IPS-18c (cell line): ENCODE data around the gene QRICH2.
"Not testable (repeated sequence)": the region's sequence is repeated elsewhere in the genome, so short reads cannot be mapped to it uniquely, and the experiment has no call there.

Source experiments
- H3K4me3 ChIP-seq: 2 replicates; pipeline ENCODE4 v1.7.0; 2013; ENCODE audit warnings: low read depth, mild to moderate bottlenecking, low read length, moderate library complexity; ENCODE audit not compliant: insufficient read depth
- H3K9me3 ChIP-seq: one replicate; pipeline ENCODE4 v1.6.1; 2013; ENCODE audit warnings: mild to moderate bottlenecking, low read length, moderate library complexity; ENCODE audit not compliant: control insufficient read depth, insufficient read depth

QRICH2 gene

DNA sequence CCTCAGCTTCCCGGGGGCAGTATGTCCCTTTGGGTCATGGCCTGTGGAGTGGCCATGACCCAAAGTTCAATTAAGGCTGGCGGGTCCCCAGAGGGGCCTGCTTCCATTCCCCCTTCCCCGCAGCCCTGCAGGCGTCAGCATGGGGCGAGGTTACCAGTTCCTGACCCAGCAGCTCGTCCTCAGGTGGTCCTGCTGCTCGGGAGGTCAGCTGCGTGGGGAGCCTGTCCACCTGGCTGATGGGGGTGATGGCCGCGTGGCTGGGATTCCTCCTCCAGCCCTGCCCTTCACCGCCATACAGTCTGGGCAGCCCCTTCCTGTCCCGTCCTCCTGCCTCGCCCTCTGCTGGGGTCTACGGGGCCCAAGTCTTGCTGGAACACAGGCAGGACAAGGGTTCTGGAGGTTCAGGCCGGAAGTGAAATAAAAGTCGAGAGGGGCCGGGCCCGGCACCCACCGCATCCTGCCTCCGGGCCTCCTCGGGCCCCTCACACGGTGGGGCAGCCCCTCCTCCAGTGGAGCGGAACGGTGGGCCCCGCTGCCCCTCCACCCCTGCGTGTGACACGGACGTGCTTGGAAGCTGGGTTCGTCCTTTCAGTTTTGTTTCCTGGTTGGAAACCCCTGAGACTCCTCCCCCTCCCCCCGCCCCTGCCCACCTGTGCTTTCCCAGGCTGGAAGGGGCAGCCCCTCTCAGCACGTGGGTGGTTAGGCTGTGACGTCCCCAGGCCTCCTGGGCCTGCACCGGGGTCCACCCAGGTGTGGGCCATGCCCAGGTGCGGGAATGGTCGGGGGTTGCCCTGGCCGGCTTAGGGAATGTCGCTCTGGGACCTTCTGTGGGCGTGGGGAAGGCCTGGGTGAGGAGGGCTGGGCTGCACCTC, 36.2 kb downstream of the QRICH2 start:
- Histone ChIP-seq H3K4me3 (no peak overlapping the region), H3K9me3 (no peaks in the 10 kb centered on the region)

DNA sequence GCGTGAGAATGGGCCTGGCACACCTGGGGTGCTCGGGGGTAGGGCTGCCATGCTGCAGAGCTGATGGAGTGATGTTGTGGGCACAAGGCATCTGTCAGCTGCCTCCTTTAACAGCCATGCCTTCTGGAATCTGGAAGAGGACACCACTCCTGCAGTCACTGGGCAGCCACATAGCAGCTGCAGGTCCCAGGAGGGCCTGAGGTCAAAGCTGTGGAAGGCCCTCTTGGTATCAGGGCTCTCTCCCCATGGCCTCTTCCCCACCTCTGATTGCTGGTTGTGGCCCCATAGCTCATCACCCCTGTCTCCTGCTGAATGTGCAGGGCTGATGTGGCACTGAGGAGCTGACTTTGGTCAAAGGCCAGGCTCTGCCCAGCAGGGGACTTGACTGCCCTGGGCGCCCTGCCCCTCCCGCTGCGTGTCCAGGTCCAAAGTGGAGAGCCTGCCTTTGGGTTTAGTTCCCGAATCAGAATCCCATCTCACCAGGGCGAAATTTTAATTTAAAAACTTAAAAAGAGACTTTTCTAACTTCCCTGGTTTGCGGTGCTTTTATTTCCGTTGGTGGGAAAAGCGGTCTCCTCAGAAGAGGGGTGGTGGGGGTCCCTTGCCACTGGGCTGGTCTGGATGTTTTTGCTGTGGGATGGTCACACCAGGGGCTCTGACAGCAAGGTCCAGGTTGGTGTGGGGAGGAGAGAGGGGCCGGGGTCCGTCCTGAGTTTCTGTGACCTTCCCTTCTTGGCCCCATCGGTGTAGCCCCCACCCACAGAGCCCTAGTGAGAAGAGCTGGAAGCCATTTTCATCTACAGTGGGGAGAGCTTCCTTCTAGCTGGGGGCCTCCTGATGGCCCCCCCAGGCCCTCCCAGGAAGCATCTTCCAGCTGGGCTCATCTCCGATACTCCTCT, 37.1 kb downstream of the QRICH2 start:
- Histone ChIP-seq H3K9me3 (no peaks in the 10 kb centered on the region), H3K4me3 (no peak overlapping the region)

DNA sequence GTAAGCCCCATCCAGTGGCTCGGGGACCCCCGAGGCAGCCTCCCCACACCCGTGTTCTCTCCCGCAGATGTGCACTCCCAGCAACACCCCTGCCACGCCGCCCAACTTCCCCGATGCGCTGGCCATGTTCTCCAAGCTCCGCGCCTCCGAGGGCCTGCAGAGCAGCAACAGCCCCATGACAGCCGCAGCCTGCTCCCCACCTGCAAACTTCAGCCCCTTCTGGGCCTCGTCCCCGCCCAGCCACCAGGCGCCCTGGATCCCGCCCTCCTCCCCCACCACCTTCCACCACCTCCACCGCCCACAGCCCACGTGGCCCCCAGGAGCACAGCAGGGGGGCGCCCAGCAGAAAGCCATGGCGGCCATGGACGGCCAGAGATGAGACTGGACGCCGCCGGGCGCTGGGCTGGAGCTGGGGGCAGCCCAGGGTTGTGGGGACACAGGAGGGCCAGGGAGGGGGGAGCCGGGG, 37.9 kb downstream of the QRICH2 start:
- no peak overlapping the region for H3K4me3 ChIP-seq

DNA sequence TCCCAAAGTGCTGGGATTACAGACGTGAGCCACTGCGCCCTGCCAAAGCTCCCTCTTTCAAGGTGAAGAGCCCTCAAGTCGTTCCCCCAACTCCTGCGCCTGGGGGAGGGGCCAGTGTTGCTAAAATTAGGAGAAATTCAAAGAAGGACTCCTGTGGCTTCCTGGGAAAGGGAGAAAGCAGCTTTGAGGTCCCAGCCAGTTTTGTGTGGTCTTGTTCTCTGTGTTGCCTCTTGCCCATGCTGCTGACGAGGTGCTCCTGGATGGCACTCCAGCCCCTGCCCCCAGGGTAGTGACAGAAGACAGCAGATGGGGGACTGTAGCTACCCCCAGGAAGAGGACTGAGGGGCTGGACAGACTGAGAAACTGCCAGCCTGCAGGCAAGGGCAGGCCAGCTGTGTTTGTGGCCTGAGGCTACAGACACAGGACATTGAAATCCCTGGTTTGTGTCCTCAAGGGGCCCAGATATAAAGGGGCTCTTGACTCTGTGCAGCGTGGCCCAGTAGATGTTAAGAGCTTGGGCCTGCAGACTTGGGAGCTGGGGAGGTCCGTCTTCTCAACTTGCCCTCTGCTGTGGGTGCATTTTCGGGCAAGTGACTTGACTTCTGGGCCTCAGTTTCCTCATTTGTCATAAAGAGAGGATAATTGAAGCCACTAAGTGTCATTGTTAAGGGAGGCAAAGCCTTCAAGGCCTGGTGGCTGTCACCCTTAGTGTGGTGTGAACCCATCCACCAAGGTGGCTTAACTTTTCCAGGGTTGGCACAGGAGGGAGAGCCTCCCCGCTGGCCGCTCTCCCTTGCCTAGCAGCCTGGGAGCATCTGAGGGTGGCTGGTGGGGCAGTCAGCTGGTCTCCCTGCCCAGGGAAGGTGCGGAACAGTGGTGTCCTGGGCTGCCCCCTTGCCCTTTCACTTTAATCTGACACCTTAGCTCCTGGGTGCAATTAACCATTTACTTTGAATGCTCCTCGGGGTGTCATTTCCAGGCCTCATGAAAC, 38.8 kb downstream of the QRICH2 start:
- H3K9me3 ChIP-seq = no peaks in the 10 kb centered on the region
- no peak overlapping the region for H3K4me3 ChIP-seq

More for the DNA sequence above, 37.9 kb downstream of the QRICH2 start:
- no peaks in the 10 kb centered on the region for H3K9me3 ChIP-seq

DNA sequence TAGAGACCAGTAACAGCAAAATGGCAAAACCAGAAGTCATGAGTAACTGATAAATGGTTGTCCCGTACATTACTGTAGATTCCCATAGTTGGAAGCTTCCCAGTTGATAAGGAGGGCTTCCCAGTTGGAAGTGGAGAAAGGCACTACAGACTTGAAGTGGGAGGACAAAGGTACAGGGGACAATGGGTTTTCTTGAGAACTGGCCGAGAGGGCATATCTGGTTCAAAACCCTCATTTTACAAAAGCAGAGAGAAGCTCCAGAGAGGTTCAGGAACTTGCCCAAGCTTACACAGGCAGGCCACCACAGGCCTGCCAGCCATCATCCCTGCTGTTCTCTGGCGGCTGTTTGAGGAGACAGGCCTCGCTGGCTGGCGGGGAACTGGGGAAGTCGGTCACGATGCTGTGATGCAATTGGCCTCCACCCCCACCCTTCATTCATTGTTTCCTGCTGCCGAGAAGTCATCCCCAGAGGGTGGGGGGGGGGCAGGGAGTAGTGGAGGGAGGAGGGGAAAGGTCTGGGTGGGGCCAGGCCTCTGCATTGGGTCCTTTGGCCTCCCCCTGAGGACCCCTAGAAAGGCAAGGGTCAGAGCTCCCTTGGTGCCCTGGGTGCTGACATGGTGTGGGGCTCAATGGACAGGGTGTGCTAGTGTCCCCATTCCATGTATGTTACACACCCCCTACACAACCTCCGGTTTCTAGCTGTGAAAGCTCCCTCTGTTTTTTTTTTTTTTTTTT, 39.9 kb downstream of the QRICH2 start:
- no peak overlapping the region for H3K4me3 ChIP-seq

DNA sequence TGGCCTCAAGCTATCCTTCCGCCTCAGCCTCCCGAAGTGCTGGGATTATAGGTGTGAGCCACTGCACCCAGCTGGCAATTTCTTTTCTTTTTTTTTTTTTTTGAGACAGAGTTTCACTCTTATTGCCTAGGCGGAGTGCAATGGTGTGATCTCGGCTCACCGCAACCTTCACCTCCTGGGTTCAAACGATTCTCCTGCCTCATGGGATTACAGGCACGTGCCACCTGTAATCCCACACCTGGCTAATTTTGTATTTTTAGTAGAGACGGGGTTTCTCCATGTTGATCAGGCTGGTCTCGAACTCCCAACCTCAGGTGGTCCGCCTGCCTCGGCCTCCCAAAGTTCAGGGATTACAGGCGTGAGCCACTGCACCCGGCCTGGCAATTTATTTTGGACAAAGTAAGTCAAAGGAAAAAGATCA, 40.5 kb downstream of the QRICH2 start:
- not testable (repeated sequence) for H3K4me3 ChIP-seq, H3K9me3 ChIP-seq

More for the DNA sequence above, 39.9 kb downstream of the QRICH2 start:
- H3K9me3 ChIP-seq = no peaks in the 10 kb centered on the region

DNA sequence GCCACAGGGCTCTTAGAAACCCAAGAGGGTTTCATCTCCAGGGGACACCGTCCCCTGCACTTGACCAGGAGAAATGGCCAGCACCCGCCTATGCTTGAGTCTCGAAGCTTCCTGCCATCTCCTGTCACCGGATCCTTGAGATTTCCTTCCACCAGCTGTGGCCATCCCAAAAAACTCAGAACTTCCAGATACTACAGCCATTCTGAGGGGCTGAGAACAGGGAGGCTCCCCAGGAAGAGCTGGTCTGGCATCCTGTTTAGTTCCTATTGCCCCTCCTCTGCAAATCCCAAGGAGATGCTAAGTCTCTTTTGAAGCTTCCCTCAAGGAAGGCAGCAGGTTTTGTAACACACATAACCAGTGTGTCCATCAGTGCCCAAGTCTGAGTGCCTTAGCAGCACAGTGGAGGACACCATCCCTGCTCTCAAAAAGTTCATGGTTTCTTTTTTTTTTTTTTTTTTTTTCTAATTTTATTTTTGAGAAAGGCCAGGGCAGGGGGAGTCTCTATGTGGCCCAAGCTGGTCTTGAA, 41.0 kb downstream of the QRICH2 start:
- Histone ChIP-seq H3K4me3 (no peak overlapping the region), H3K9me3 (no peaks in the 10 kb centered on the region)

DNA sequence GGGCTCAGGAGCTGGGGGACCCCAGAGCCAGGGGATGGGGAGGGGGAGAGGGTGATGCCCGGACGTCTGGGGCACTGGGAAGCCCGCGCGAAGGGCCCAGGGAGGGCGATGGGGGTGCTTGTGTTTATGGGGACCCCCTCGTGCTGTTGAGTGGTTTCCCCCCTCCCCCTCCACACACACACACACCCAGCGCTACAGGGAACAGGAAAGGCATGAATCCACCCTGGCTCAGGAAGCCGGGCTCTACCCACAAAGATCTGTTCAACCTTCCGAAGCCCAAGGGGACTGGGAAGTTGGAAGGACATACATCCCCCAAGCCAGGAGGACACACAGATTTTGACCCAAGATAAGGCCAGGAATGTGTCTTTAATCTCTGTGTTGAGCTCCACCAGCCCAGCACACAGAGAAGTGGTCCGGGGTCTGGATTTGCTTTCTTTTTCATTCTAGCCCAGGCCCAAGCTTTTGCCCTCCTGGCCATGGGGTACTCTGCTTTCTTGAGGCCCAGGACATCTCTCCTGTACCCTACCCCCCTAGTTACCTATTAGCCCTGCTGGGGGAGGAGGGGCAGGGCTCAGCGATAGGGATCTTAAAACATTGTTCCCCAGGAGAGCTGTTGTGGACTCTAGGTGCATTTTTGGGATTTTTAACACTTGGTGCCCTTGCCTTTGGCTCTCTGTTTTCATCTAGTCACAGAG, 41.7 kb downstream of the QRICH2 start:
- no peaks in the 10 kb centered on the region for H3K9me3 ChIP-seq
- H3K4me3 ChIP-seq = peak overlapping the region; percentile 81

DNA sequence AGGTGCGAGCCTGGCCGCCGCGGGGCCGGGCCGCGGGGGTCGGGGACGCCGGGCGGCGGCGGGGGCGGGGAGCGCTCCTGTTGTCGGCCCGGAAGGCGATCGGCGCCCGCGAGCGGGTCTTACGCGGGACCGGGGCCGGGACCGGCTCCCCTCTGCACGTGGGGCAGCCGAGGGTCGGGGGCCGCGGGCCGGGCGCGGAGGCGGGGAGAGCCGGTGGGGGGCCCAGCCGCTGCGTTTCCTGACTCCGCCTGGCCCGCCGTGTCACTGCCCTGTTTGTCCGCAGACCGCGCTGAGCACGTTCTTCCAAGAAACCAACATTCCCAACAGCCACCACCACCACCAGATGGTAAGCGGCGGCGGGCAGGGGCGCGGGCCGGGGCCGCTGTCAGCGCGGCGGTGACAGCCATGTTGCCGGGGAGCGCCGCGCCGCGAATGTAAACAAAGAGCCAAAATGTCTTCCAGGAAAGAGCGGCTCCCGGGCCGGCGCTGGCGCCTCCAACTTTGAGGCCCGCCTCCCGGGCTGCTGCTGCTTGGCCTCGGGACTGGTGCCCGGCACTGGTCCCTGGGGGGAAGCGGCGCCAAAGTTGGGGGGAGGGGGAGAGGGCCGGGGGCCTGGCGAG, 42.3 kb downstream of the QRICH2 start:
- Histone ChIP-seq H3K9me3 (no peaks in the 10 kb centered on the region), H3K4me3 (peak overlapping the region; percentile 81)

DNA sequence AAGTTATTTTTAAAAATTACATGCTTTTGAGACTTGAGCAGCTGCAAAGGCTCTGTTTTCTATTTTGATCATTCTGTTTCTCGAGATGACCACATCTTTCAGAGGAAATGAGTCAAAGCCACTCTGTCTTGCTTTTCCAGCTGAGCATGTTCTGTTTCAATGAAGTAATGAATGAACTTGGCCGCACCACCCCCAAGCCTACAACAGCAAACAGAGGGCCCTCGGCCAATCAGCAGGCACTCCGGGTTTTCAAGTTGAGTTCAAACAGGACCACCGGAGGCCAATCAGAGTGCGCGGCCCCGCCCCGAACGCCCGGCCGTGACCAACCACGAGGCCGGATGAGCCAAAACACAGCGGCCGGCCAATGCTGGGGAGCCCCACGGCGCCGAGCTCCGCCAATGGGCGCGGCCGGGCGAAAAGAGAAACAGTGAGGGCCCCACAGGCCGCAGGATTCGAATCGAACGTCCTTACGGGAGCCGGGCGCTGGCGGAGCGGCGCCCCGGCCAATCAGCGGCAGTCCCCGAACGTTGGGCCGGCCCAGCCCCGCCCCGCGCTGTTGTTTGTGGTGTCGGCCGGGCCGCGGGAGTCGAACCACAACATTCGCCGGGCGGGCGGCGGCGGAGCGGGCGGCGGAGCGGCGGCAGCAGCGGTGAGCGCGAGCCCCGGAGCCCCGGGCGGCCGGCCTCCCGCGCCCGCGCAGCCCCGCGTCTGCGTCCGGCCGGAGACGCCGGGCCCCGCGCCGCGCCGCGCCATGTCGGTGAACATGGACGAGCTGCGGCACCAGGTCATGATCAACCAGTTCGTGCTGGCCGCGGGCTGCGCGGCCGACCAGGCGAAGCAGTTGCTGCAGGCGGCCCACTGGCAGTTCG, 43.1 kb downstream of the QRICH2 start, which contains the start of gene UBALD2:
TSS of gene UBALD2 (plus strand) at position 594 of the 869 bp plus-strand sequence. CDS start at position 752, 158 bp downstream.
- H3K9me3 ChIP-seq = no peaks in the 10 kb centered on the region
- peak within 1 kb of the TSS; percentile 81 for H3K4me3 ChIP-seq

DNA sequence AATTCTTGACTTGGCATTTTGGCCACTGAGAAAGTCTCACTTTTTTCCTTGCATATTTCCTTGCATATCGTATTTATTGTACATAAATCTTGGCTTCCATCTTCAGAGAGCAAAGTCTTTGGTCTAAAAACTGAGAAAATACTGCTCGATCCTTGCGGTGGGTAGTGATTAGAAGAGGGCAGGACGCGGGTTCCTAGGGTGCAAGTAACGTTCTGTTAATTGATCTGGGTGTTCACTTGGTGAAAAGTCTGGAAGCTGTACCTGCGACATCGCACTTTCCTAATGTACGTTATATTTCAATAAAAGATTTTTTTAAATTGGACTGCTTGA, 43.7 kb downstream of the QRICH2 start:
- Histone ChIP-seq H3K4me3 (no peak overlapping the region), H3K9me3 (no peaks in the 10 kb centered on the region)

DNA sequence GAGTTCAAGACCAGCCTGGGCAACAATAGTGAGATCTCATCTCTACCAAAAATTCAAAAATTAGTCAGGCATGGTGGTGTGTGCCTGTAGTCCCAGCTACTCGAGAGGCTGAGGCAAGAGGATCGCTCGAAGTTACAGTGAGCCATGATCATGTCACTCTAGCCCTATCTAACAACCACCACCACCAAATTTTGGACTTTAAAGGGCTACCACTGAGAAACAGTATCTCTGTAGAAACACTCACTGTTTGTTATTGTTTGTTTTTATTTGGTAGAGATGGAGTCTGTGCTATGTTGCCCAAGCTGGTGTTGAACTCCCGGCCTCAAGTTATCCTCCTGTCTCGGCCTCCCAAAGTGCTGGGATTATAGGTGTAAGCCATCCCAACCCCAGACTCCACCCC, 44.2 kb downstream of the QRICH2 start:
- H3K9me3 ChIP-seq = no peaks in the 10 kb centered on the region
- H3K4me3 ChIP-seq = no peak overlapping the region

DNA sequence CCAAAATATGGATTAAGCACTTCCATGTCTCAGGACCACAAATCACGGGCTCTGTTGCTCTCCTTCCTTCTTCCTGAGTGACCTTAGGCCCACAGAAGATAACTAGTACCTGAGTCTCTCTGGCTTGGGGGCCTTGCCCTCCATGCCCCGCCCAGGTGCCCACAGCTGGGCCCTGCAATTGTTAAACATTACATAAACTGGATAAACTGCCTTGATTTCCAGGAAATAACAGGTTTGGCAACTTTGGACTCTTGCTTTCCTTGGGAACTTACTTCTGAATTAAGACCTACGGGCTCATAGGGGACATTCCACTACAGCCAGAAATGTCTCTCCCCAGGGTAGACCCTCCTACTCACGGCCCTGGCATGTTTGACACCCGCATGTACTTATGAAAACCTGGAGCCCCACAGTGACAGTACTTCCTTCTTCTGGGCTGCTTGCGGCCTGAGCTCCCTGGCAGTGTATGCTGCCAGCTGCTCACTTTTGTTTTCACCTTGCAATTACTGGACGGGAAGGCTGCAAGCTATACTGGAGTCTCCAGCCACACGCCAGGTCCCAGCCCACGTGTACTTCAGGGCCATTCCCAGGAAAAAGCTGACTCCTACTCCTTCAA, 45.2 kb downstream of the QRICH2 start:
- no peaks in the 10 kb centered on the region for H3K9me3 ChIP-seq
- H3K4me3 ChIP-seq = no peak overlapping the region
